Calu3 (cell line): ENCODE results near the gene ZDHHC23. TPM values are rescaled to one million over a fixed set of nuclear protein-coding genes. Genes with fewer than 3 reads are reported as not detected.

Source experiments
- BruUV-seq: library from RNA; stranded (reverse); fragments of 400-500 nt; replicated peaks from 2 replicates; lab custom pipeline; 2021; lab: Mats Ljungman, UMichigan
- CTCF ChIA-PET: fragments of 300-600 bp; sonication (Branson Sonifier 250); formaldehyde crosslinking; loops from one replicate; lab custom pipeline; 2022; ENCODE audit warnings: antibody characterized with exemption; lab: Charles Lee
- DNase-seq: peaks from one replicate; pipeline ENCODE4 v3.0.0; 2022
- H3K27ac Mint-ChIP-seq: one replicate; pipeline ENCODE4 v1.8.0; 2022; ENCODE audit warnings: mixed read lengths; ENCODE audit not compliant: unreplicated experiment
- H3K27me3 Mint-ChIP-seq: one replicate; pipeline ENCODE4 v1.8.0; 2022; ENCODE audit warnings: mixed read lengths; ENCODE audit not compliant: unreplicated experiment
- H3K36me3 Mint-ChIP-seq: one replicate; pipeline ENCODE4 v1.8.0; 2022; ENCODE audit warnings: mild to moderate bottlenecking, moderate library complexity, mixed read lengths; ENCODE audit not compliant: insufficient read depth, unreplicated experiment
- H3K4me1 Mint-ChIP-seq: one replicate; pipeline ENCODE4 v1.8.0; 2022; ENCODE audit warnings: mild to moderate bottlenecking, low read depth, mixed read lengths; ENCODE audit not compliant: unreplicated experiment
- H3K4me3 Mint-ChIP-seq: one replicate; pipeline ENCODE4 v1.8.0; 2022; ENCODE audit warnings: mild to moderate bottlenecking, low read depth, moderate library complexity, mixed read lengths; ENCODE audit not compliant: unreplicated experiment
- H3K9me3 Mint-ChIP-seq: one replicate; pipeline ENCODE4 v1.8.0; 2022; ENCODE audit warnings: low read depth, mixed read lengths; ENCODE audit not compliant: unreplicated experiment
- intact Hi-C: fragments of 100-400 bp; cut with micrococcal nuclease; formaldehyde crosslinking; loops from one replicate; pipeline ENCODE4 v1.10.0; 2022; ENCODE audit not compliant: unreplicated experiment
- total RNA-seq: library from RNA; stranded (reverse); gene quantifications from 2 replicates; pipeline ENCODE4 v1.2.3, GENCODE V29; 2022
- TF ChIP-seq, protein P1 (sequence below): fragments of 200-600 bp; IDR thresholded peaks from one replicate; pipeline ENCODE4 v1.8.0; 2022; ENCODE audit warnings: antibody characterized with exemption; ENCODE audit not compliant: unreplicated experiment

ZDHHC23 gene
- total RNA-seq, 1 experiment from 2014 or later = 22.0 TPM

GRCh38 chr3:113910966-113911365, 36.8 kb upstream of the ZDHHC23 start:
- intact Hi-C loops = no loop called here
- H3K4me1 Mint-ChIP-seq = no peaks in the 10 kb centered on the region
- H3K9me3 Mint-ChIP-seq = no peaks in the 10 kb centered on the region
- no peaks in the 10 kb centered on the region for H3K27me3 Mint-ChIP-seq
- CTCF ChIA-PET = no interaction called here
- no peak overlapping the region for H3K27ac Mint-ChIP-seq
- TF ChIP-seq, protein P1, sequence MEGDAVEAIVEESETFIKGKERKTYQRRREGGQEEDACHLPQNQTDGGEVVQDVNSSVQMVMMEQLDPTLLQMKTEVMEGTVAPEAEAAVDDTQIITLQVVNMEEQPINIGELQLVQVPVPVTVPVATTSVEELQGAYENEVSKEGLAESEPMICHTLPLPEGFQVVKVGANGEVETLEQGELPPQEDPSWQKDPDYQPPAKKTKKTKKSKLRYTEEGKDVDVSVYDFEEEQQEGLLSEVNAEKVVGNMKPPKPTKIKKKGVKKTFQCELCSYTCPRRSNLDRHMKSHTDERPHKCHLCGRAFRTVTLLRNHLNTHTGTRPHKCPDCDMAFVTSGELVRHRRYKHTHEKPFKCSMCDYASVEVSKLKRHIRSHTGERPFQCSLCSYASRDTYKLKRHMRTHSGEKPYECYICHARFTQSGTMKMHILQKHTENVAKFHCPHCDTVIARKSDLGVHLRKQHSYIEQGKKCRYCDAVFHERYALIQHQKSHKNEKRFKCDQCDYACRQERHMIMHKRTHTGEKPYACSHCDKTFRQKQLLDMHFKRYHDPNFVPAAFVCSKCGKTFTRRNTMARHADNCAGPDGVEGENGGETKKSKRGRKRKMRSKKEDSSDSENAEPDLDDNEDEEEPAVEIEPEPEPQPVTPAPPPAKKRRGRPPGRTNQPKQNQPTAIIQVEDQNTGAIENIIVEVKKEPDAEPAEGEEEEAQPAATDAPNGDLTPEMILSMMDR = no peak
- BruUV-seq = no TSS peak
- no peak overlapping the region for H3K4me3 Mint-ChIP-seq
- H3K36me3 Mint-ChIP-seq = no peaks in the 10 kb centered on the region
- no peak for DNase-seq

GRCh38 chr3:113912552-113913236, 35.1 kb upstream of the ZDHHC23 start:
- Mint-ChIP-seq H3K27me3 (no peaks in the 10 kb centered on the region), H3K4me1 (no peaks in the 10 kb centered on the region), H3K9me3 (no peaks in the 10 kb centered on the region), H3K27ac (no peak overlapping the region), H3K4me3 (no peak overlapping the region), H3K36me3 (no peaks in the 10 kb centered on the region)
- no TSS peak for BruUV-seq
- TF ChIP-seq, protein P1 = peak; percentile 31
- intact Hi-C loops = loop anchor here (1.0 kb wide), 2 partner anchors 67 to 176 kb away; no protein-coding TSS in a partner anchor
- CTCF ChIA-PET = interaction anchor here (0.7 to 1.5 kb wide), 6 partner anchors 13 to 198 kb away, joined by 3 to 25 read pairs (median 4); partner anchors contain the start of gene GRAMD1C
- DNase-seq = peak; percentile 39

DNA sequence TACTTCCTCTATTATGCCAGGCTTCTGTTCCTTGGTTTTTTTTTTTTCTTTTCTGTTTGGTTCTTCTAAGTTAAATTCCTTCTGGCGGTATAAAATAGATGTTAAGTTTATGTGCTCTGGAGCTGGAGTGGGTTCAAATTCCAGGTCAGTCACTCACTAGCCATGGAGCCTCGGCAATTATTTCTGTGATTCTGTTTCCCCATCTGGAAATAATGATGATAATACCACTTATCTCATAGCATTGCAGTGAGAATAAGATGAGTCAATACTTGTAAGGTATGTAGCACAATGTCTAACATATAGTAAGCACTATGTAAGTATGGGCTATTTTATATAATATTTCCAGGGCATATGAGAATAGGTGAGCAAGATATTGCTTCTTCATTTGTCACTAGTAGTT, 33.2 kb upstream of the ZDHHC23 start:
- TF ChIP-seq, protein P1 = no peak
- Mint-ChIP-seq H3K9me3 (no peaks in the 10 kb centered on the region), H3K4me3 (no peak overlapping the region), H3K27me3 (no peaks in the 10 kb centered on the region), H3K4me1 (no peaks in the 10 kb centered on the region), H3K36me3 (no peaks in the 10 kb centered on the region), H3K27ac (no peak overlapping the region)
- DNase-seq = no peak
- no TSS peak for BruUV-seq
- CTCF ChIA-PET = interaction anchor here (1.2 kb wide), 1 partner anchor 178 kb away, joined by 4 read pairs; no protein-coding TSS in a partner anchor
- intact Hi-C loops = no loop called here

- peaks cover 13% of the 10 kb centered on the region for H3K9me3 Mint-ChIP-seq
- CTCF ChIA-PET = no interaction called here
- no peak overlapping the region for H3K27ac Mint-ChIP-seq
- no peaks in the 10 kb centered on the region for H3K36me3 Mint-ChIP-seq
- no peak for DNase-seq
- no peaks in the 10 kb centered on the region for H3K27me3 Mint-ChIP-seq
- TF ChIP-seq, protein P1 = no peak
- H3K4me1 Mint-ChIP-seq = no peaks in the 10 kb centered on the region
- no peak overlapping the region for H3K4me3 Mint-ChIP-seq
- intact Hi-C loops = no loop called here
- no TSS peak for BruUV-seq
Observed at GRCh38 chr3:113927556-113927955, 20.3 kb upstream of the ZDHHC23 start.
